ENCODE results near the gene CLSTN2. TPM values are rescaled to one million over a fixed set of nuclear protein-coding genes. Genes with fewer than 3 reads are reported as not detected.

The CLSTN2 gene
- total RNA-seq, 1 donor from 2014 or later, result 0.74 TPM

- TF ChIP-seq CTCF (IDR thresholded peaks at IDR 0.05; ENCODE audit: unreplicated experiment), result no peak
- no peak for DNase-seq (ENCODE audit: low spot score)
- H3K4me3 Mint-ChIP-seq (ENCODE audit: unreplicated experiment), result no peak overlapping the region
- H3K9me3 Mint-ChIP-seq (ENCODE audit: unreplicated experiment), result no peaks in the 10 kb centered on the region
- no peaks in the 10 kb centered on the region for H3K4me1 Mint-ChIP-seq (ENCODE audit: unreplicated experiment)
- H3K36me3 Mint-ChIP-seq (ENCODE audit: low read depth, unreplicated experiment), result no peaks in the 10 kb centered on the region
- no peaks in the 10 kb centered on the region for H3K27me3 Mint-ChIP-seq (ENCODE audit: unreplicated experiment)
- H3K27ac Mint-ChIP-seq (ENCODE audit: unreplicated experiment), result no peak overlapping the region
These were observed 431.1 kb downstream of the CLSTN2 start for GRCh38 chr3:140365872-140366697.

- H3K4me1 Mint-ChIP-seq (ENCODE audit: unreplicated experiment), result no peaks in the 10 kb centered on the region
- no peak overlapping the region for H3K4me3 Mint-ChIP-seq (ENCODE audit: unreplicated experiment)
- no peak for DNase-seq (ENCODE audit: low spot score)
- no peaks in the 10 kb centered on the region for H3K36me3 Mint-ChIP-seq (ENCODE audit: low read depth, unreplicated experiment)
- H3K27me3 Mint-ChIP-seq (ENCODE audit: unreplicated experiment), result no peaks in the 10 kb centered on the region
- no peak for TF ChIP-seq CTCF (IDR thresholded peaks at IDR 0.05; ENCODE audit: unreplicated experiment)
- no peak overlapping the region for H3K27ac Mint-ChIP-seq (ENCODE audit: unreplicated experiment)
- H3K9me3 Mint-ChIP-seq (ENCODE audit: unreplicated experiment), result no peaks in the 10 kb centered on the region
These were observed 433.3 kb downstream of the CLSTN2 start for GRCh38 chr3:140368223-140368811.

GRCh38 chr3:140370686-140371085, 435.7 kb downstream of the CLSTN2 start:
- no peaks in the 10 kb centered on the region for H3K9me3 Mint-ChIP-seq (ENCODE audit: unreplicated experiment)

GRCh38 chr3:140373234-140373633, 438.2 kb downstream of the CLSTN2 start:
- H3K27ac Mint-ChIP-seq (ENCODE audit: unreplicated experiment), result no peak overlapping the region
- H3K27me3 Mint-ChIP-seq (ENCODE audit: unreplicated experiment), result peaks cover 2% of the 10 kb centered on the region
- H3K4me3 Mint-ChIP-seq (ENCODE audit: unreplicated experiment), result no peak overlapping the region
- no peaks in the 10 kb centered on the region for H3K36me3 Mint-ChIP-seq (ENCODE audit: low read depth, unreplicated experiment)
- no peaks in the 10 kb centered on the region for H3K9me3 Mint-ChIP-seq (ENCODE audit: unreplicated experiment)
- no peak for DNase-seq (ENCODE audit: low spot score)
- no peak for TF ChIP-seq CTCF (IDR thresholded peaks at IDR 0.05; ENCODE audit: unreplicated experiment)
- H3K4me1 Mint-ChIP-seq (ENCODE audit: unreplicated experiment), result no peaks in the 10 kb centered on the region

More at GRCh38 chr3:140370686-140371085, 435.7 kb downstream of the CLSTN2 start:
- no peak for TF ChIP-seq CTCF (IDR thresholded peaks at IDR 0.05; ENCODE audit: unreplicated experiment)
- Mint-ChIP-seq H3K36me3 (ENCODE audit: low read depth, unreplicated experiment) (no peaks in the 10 kb centered on the region), H3K27me3 (ENCODE audit: unreplicated experiment) (peaks cover 2% of the 10 kb centered on the region), H3K4me1 (ENCODE audit: unreplicated experiment) (no peaks in the 10 kb centered on the region), H3K27ac (ENCODE audit: unreplicated experiment) (no peak overlapping the region), H3K4me3 (ENCODE audit: unreplicated experiment) (no peak overlapping the region)
- no peak for DNase-seq (ENCODE audit: low spot score)

GRCh38 chr3:140375002-140375401, 440.0 kb downstream of the CLSTN2 start:
- TF ChIP-seq CTCF (IDR thresholded peaks at IDR 0.05; ENCODE audit: unreplicated experiment), result no peak
- H3K27ac Mint-ChIP-seq (ENCODE audit: unreplicated experiment), result no peak overlapping the region
- H3K4me3 Mint-ChIP-seq (ENCODE audit: unreplicated experiment), result no peak overlapping the region
- no peaks in the 10 kb centered on the region for H3K9me3 Mint-ChIP-seq (ENCODE audit: unreplicated experiment)
- peaks cover 2% of the 10 kb centered on the region for H3K27me3 Mint-ChIP-seq (ENCODE audit: unreplicated experiment)
- no peaks in the 10 kb centered on the region for H3K36me3 Mint-ChIP-seq (ENCODE audit: low read depth, unreplicated experiment)
- no peaks in the 10 kb centered on the region for H3K4me1 Mint-ChIP-seq (ENCODE audit: unreplicated experiment)
- DNase-seq (ENCODE audit: low spot score), result no peak
